Smooth muscle cell (in vitro differentiated cells): ENCODE measurements around the gene SLC22A16. TPM values are rescaled to one million over a fixed set of nuclear protein-coding genes. Genes with fewer than 3 reads are reported as not detected.
"Not testable (repeated sequence)": the region's sequence is repeated elsewhere in the genome, so short reads cannot be mapped to it uniquely, and the experiment has no call there.

Source experiments
- DNase-seq: peaks from one replicate; lab custom pipeline; 2025; ENCODE audit not compliant: unreplicated experiment; lab: John Stamatoyannopoulos, UW
- H2AFZ ChIP-seq: fragments of 200-600 bp; sonication (generic); 2 replicates; pipeline ENCODE4 v1.6.0; 2016; ENCODE audit warnings: antibody characterized with exemption, low read depth, mild to moderate bottlenecking
- H3F3A ChIP-seq: fragments of 200-600 bp; sonication (generic); 2 replicates; pipeline ENCODE4 v1.6.0; 2017; ENCODE audit warnings: antibody characterized with exemption, low read depth
- H3K27ac ChIP-seq: fragments of 200-600 bp; sonication (generic); 2 replicates; pipeline ENCODE4 v1.5.1; 2016; ENCODE audit warnings: low read depth, mild to moderate bottlenecking
- H3K27me3 ChIP-seq: fragments of 200-600 bp; sonication (generic); 2 replicates; pipeline ENCODE4 v1.6.1; 2016; ENCODE audit warnings: low read depth, mild to moderate bottlenecking
- H3K36me3 ChIP-seq: fragments of 200-600 bp; sonication (generic); 2 replicates; pipeline ENCODE4 v1.5.1; 2016; ENCODE audit warnings: low read depth
- H3K4me1 ChIP-seq: fragments of 200-600 bp; sonication (generic); 2 replicates; pipeline ENCODE4 v1.5.1; 2016; ENCODE audit warnings: low read depth
- H3K4me2 ChIP-seq: fragments of 200-600 bp; sonication (generic); 2 replicates; pipeline ENCODE4 v1.6.0; 2016; ENCODE audit warnings: mild to moderate bottlenecking
- H3K4me3 ChIP-seq: fragments of 200-600 bp; sonication (generic); 2 replicates; pipeline ENCODE4 v1.5.1; 2016; ENCODE audit warnings: mild to moderate bottlenecking
- H3K79me2 ChIP-seq: fragments of 200-600 bp; sonication (generic); 2 replicates; pipeline ENCODE4 v1.6.0; 2016; ENCODE audit warnings: low read depth, mild to moderate bottlenecking
- H3K9ac ChIP-seq: fragments of 200-600 bp; sonication (generic); 2 replicates; pipeline ENCODE4 v1.6.0; 2016; ENCODE audit warnings: low read depth
- H3K9me3 ChIP-seq: fragments of 200-600 bp; sonication (generic); replicated peaks from 2 replicates; pipeline ENCODE4 v1.5.1; 2016; ENCODE audit warnings: low read depth
- H4K20me1 ChIP-seq: fragments of 200-600 bp; sonication (generic); 2 replicates; pipeline ENCODE4 v1.6.0; 2016; ENCODE audit warnings: low read depth
- WGBS: methylation state at CpG from one replicate; pipeline ENCODE4 v1.1.7; 2016; ENCODE audit warnings: low lambda C conversion rate; 5-methylcytosine and 5-hydroxymethylcytosine counted together
- polyA plus RNA-seq: library from polyadenylated mRNA; unstranded; fragments of >200 nt; fragmentation: Nextera tagmentation; extraction: Ambion mirVana; gene quantifications from 2 replicates; pipeline ENCODE4 v1.2.1, GENCODE V29; 2016
- total RNA-seq: library from RNA; depleted of rRNA; stranded (reverse); fragments of >200 nt; gene quantifications from 2 replicates; pipeline ENCODE4 v1.2.3, GENCODE V29; 2014
- TF ChIP-seq, protein P1 (sequence below): fragments of 200-600 bp; sonication (generic); IDR thresholded peaks from 2 replicates; pipeline ENCODE4 v1.5.1; 2017; ENCODE audit warnings: borderline replicate concordance, mild to moderate bottlenecking, antibody characterized with exemption; ENCODE audit not compliant: insufficient read depth, poor library complexity, severe bottlenecking

SLC22A16 gene
- total and polyA plus RNA-seq, 2 experiments from 2014 or later, result not detected

DNA sequence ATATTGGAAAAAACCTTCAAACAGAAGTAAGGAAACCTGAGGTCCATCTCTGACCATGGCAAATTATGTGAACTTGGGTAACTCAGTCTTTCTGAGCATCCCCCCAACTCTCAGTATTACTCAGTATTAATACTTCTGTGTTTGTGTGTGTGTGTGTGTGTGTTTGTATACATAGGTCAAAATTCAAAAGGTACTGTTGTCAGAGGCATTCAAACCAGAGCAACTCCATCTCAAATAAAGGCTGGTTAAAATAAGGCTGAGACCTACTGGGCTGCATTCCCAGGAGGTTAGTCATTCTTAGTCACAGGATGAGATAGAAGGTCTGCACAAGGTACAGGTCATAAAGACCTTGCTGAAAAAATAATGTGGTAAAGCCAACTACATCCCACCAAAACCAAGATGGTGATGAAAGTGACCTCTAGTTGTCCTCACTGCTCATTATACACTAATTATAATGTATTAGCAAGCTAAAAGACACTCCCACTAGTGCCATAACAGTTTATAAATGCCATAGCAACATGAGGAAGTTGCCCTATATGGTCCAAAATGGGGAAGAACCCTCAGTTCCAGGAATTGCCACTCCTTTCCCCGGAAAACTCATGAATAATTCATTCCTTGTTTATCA lies 33.3 kb upstream of the SLC22A16 start:
- Histone ChIP-seq H3K79me2 (no peaks in the 10 kb centered on the region), H3K4me2 (no peak overlapping the region), H2AFZ (no peak overlapping the region), H3K4me3 (no peak overlapping the region), H3K36me3 (no peaks in the 10 kb centered on the region), H3F3A (no peaks in the 10 kb centered on the region), H3K27ac (peak overlapping the region; percentile 52), H3K4me1 (no peaks in the 10 kb centered on the region), H3K9ac (no peak overlapping the region), H3K27me3 (no peaks in the 10 kb centered on the region), H3K9me3 (no peaks in the 10 kb centered on the region), H4K20me1 (no peaks in the 10 kb centered on the region)
- WGBS, result 84% methylated on average over 1 of the region's 1 CpG
- no peak for DNase-seq
- TF ChIP-seq, protein P1, sequence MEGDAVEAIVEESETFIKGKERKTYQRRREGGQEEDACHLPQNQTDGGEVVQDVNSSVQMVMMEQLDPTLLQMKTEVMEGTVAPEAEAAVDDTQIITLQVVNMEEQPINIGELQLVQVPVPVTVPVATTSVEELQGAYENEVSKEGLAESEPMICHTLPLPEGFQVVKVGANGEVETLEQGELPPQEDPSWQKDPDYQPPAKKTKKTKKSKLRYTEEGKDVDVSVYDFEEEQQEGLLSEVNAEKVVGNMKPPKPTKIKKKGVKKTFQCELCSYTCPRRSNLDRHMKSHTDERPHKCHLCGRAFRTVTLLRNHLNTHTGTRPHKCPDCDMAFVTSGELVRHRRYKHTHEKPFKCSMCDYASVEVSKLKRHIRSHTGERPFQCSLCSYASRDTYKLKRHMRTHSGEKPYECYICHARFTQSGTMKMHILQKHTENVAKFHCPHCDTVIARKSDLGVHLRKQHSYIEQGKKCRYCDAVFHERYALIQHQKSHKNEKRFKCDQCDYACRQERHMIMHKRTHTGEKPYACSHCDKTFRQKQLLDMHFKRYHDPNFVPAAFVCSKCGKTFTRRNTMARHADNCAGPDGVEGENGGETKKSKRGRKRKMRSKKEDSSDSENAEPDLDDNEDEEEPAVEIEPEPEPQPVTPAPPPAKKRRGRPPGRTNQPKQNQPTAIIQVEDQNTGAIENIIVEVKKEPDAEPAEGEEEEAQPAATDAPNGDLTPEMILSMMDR, result no peak

DNA sequence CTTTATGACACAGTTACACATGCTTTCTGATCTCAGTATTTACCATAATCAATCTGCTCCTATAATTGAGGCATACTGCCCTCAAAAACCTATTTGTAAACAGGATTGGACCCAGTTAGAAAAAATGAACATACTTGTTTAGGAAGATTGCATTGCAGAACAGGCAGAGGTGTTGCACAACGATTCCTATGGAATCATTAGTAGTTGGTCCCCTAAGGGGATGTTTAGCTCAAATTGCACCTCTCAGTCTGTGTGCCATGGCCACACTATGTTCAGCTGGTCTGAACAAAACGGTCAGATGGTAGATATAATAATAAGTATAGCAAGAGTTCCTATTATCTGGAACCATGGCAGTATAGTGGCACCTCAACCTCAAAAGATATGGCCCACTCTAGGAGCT lies 28.5 kb upstream of the SLC22A16 start:
- H3K27me3 ChIP-seq, H4K20me1 ChIP-seq, DNase-seq, H3K9me3 ChIP-seq, H3F3A ChIP-seq, H3K4me2 ChIP-seq, H3K9ac ChIP-seq, H3K4me1 ChIP-seq, H3K4me3 ChIP-seq, H3K27ac ChIP-seq, H3K79me2 ChIP-seq, H3K36me3 ChIP-seq, H2AFZ ChIP-seq: not testable (repeated sequence)
- 77% methylated on average over 2 of the region's 2 CpGs for WGBS

DNA sequence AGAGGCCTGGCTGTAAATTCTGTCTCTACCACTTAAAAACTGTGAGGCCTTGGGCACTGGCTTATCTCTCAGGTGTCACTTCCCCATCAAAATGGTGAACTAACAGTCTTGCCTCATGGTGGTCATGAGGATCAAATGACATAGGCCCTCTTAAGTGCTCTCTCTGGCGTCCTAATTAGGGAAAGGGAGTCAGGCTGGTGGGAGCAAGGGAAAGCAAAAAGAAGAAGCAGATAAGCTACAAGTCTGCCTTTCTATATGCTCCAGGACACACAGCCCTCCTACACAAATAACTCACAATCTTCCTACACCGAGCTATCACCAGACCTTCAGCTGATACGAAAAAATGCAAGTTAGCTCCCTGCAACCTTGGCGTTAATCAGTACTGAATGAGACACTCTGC lies 19.5 kb upstream of the SLC22A16 start:
- H3K27ac ChIP-seq, result no peak overlapping the region
- peaks cover 6% of the 10 kb centered on the region for H3K4me1 ChIP-seq
- 17% methylated on average over 4 of the region's 4 CpGs for WGBS

DNA sequence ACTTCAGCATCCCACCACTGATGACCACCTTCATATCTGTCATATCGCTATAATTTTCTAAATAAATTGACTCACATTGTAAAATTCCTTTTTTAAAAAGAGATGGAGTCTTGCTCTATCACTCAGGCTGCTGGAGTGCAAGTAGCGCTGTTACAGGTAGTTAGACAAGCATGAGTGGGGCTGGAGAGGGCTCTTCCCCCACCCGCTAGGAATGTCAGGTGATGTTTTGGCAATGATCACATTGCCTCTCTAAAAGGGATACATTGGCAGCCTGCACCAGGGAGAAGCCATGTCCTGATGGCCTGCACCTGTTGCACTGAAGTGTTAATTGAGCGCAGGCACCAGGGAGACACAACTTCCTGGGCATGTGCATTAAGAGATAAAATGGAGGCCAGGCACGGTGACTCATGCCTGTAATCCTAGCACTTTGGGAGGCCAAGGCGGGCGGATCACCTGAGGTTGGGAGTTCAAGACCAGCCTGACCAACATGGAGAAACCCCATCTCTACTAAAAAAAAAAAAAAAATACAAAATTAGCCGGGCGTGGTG lies 16.9 kb upstream of the SLC22A16 start:
- Histone ChIP-seq H3K4me3 (no peak overlapping the region), H2AFZ (no peak overlapping the region), H3K9ac (no peak overlapping the region), H3K27ac (no peak overlapping the region), H3K9me3 (no peaks in the 10 kb centered on the region), H3F3A (no peaks in the 10 kb centered on the region), H3K79me2 (no peaks in the 10 kb centered on the region), H3K4me2 (no peak overlapping the region), H3K27me3 (no peaks in the 10 kb centered on the region), H3K4me1 (peaks cover 6% of the 10 kb centered on the region), H3K36me3 (no peaks in the 10 kb centered on the region), H4K20me1 (no peaks in the 10 kb centered on the region)
- no peak for DNase-seq
- TF ChIP-seq, protein P1, result no peak
- 91% methylated on average over 9 of the region's 9 CpGs for WGBS

More for the DNA sequence above, 19.5 kb upstream of the SLC22A16 start:
- Histone ChIP-seq H2AFZ (peak overlapping the region; percentile 37), H3K9me3 (no peaks in the 10 kb centered on the region), H4K20me1 (no peaks in the 10 kb centered on the region), H3K9ac (no peak overlapping the region), H3K27me3 (no peaks in the 10 kb centered on the region), H3K79me2 (no peaks in the 10 kb centered on the region), H3F3A (no peaks in the 10 kb centered on the region), H3K4me3 (no peak overlapping the region), H3K36me3 (no peaks in the 10 kb centered on the region), H3K4me2 (no peak overlapping the region)
- no peak for DNase-seq
- TF ChIP-seq, protein P1, result no peak
